Stimulated activated CD4-positive, alpha-beta T cell treated with anti-CD3 and anti-CD28 coated beads, Interleukin-2, amount 100 ng/mL, for 4 hours (primary cell): ENCODE measurements around the gene IYD.
A peak's percentile ranks its signal among the peaks of the same experiment; 100 is the strongest.

Experiments
- DNase-seq: peaks from one replicate; pipeline ENCODE4 v3.0.0-alpha.2; 2020; ENCODE audit warnings: low read depth

Gene IYD

DNA sequence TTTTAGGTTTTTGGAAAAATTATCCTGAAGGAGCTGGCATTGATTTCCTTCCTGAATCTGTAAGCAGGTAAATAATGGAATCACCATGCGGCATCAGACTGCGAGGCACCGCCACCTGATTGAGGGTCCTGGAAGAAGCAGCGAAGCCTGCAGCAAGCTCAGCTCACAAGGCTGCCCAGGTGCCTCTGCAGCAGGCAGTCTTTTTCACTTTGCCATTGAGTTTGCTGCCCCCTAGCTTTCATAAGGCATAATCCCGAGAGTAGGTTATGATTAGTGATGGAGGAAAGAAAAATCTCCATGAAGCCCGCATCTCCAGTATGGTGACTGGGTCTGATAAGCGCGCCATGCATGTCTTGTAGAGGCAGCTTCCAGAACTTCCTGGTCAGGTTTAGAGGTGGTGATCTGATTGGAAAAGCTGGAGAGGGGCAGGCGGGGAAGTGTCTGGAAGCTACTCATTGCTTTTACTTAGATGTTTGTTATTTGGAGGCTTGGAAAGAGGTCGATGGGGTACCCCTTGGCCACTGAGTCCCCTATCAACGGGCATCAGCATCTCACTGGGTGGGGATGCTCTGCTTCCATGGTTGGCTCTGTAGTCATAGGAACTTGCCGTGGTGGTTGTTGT lies 26.7 kb downstream of the IYD start:
- no peak for DNase-seq

- no peak for DNase-seq
Measured at GRCh38 chr6:150403458-150404246, 34.8 kb downstream of the IYD start.

GRCh38 chr6:150406948-150407347 lies 38.1 kb downstream of the IYD start:
- no peak for DNase-seq

DNA sequence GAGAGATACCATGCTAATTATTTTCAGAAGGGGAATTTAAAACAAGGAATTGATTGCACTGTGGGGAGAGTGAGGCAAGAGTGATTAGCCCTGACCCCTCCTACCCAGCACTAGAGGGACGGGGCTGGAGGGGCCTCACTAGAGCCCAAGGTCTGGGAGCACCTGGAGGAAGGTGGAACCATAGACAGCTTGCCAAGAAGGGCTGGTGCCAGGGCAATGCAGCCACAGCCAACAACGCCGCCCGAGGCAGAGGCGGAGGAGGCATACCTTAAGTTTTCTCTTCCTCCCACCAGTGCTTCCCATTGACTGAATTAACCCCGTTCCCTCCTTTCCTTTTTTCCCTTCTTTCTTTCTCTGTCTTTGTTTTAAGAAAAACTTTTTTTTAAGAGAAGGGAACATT lies 40.0 kb downstream of the IYD start:
- no peak for DNase-seq

DNA sequence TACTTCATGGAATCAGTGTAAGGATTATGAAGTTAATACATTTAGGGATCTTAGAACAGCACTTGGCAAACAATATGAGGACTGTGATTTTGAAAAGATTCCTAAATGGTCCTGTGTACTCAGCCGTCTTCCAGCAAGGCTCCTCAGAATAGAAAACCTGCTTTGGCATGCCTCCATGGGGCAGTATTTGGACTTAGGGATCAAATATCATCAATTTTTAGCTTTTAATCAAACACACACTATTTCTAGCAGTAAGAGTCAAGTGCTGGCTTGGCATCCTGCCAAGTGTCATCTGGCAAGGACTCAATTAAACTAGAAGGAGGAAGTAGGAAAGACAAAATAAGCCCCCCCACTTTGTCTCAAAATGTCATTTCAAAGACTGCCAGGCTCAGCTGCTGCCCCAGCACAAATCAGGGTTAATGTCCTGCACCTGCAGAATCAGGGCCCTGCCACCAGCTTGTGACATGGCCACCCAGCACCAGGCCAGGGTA lies 40.8 kb downstream of the IYD start:
- no peak for DNase-seq

DNA sequence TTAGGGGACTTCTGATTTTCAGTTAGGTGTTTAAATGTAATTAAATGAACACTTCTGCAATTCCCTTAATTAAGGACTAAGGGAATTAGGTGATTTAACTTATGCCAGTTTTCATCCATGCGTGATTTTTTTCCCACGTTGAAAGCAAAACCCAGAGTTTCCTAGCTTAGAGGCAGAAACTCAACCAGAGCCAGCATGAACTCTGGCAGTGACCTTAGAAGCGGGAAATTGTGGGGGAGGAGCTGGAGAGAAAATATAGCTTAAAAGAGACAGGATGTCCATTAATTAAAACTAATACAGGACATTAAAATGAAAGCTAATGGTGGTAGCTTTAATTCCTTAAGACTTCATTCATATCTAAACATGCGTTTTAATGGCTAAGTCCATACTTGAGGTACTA lies 41.6 kb downstream of the IYD start:
- DNase-seq: no peak

DNA sequence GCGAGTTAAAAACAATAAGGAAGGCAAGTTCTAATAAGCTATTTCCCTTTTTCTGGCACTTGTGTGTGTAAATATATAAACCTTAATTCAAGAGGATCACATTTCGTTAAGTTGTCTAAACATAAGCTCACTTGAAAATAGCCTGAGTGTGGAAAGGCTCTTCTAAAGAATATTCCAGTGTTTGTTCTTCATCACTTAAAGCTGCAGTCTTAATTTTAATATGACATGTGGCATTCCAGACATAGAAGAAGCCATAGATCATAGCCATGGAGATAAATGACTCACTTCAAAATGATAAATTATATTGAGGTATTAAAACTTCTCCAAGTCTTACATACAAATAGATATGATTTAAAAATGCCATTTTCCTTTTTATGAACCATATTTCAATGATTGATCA lies 42.1 kb downstream of the IYD start:
- DNase-seq: no peak

GRCh38 chr6:150412221-150412620 lies 43.4 kb downstream of the IYD start:
- no peak for DNase-seq

DNA sequence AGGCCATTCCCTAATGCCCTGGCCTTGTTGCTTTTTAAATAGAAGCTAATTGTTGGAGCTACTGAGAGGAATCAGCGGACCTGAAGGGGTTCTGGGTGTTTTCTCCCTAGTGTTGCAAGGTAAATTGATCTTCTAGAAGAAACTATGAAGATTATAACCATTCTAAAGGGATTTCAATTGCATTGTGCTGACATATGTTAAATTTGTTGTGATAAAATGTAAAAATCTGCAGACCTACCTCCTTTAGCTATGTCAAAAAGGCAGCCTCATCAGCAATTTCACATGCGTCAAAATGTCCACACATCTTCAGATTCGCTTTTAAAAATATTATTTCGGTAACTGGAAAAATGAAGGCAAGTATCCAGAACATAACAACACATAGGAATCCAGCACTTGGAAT lies 44.4 kb downstream of the IYD start:
- DNase-seq: no peak

- DNase-seq: no peak
Measured at GRCh38 chr6:150413781-150414281, 45.0 kb downstream of the IYD start.

DNA sequence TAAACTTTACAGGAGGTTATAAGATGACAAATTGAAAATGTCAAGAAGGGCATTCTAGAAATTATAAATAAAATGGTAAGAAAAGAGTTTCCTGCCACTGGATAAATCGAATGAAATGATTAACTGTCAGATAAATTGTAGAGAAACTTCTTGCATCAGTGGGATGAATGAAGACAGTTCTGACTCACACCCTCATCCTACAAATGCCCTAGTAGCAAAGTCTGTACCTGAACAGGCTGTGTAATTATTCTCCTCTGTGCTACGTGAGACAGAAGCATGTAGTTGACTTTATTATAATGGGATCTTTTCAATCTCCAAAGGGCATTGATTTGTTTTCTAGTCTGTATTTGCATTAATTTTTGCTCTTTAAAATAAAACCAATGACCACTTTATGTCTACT lies 47.3 kb downstream of the IYD start:
- DNase-seq: no peak

DNA sequence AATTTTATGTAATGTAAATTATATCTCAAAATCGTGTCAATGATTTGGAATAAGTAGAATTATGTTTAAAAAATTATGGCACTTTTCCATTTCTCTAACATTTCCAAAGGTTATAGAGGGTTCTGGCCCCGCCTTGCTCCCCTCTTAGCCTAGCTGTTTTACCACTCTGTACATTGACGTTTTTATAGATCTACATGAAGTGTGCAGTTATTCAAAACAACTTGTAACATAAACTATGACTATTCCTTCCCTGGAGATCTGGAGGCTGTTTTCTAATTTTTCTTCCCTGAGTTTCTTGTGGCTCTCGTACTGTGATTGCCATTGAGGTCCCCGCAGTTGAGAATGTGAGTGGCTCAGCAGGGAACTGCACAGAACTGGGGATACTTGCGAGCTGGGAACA lies 48.4 kb downstream of the IYD start:
- no peak for DNase-seq

DNA sequence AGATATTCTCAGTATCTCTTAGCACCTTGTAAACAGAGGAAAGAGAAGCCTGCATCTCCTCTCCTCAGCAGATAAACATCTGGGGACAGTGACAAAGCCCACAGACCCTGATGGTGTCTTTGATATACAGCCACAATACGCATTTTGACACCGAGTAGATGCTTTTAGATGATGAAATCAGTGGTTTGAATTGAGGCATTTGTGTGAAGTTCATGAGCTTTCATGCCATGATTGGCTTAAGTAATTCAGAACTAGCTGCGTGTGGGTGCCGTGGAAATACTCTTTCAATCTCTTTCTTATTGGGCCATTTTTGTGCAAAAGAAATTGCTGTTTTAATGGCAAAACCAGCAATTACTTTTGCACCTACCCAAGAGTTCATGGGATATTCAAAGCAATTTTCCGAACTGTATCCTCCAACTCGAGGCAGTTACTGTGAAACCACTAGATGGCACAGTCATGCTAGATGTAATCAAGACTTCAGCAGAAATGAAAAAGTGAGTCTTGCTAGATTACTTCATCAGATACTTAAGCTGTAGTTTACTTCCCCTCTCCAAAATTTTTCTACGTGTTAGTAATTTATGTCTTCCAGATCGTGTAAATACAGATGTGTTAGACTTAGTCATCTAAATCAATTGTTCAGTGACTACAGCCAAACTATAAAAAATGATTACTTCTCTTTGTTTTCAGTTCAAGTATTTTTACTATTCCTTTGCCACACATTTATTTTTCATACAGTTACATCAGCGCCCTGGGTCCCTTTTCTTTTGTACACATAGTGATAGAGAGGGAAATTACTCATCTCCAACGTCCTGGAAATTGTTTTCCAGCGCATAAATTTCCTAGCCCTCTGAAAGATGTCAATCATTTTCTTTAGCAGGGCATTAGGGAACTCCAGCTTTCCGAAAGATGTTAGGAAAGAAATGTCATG lies 49.4 kb downstream of the IYD start:
- DNase-seq: no peak

DNA sequence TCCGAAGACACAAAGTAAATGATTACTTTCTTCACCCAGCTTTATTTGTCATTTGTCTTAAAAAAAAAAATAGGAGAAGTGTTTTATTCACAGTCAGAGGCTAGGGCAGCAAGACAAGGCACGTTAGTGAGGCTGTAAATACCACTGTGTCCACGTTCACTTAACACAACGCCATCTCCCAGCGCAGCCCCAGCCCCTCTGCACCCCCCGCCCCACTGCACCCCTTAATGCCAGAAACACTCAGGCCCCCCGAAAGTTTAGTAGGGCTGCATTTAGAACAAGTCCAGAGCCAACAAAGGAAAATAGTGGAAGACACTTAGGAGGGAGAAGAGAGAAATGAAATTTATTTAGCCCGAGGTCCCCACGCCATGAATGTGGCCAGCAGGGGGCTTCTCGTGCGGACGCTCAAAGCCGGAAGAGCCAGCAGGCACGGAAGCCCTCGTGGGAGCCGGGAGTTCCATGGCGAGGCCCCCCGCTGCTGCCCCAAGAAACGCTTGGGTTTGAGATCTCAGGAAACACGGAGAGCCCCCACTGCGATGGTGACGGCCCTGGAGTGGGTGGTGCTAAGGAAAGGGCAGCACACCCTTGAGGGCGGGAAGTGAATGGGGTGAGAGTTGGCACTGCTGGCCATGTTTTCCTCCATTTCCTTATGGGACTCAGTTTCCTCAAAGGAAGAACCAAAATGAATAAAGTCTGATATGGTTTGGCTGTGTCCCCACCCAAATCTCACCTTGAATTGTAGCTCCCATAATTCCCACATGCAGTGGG lies 50.2 kb downstream of the IYD start:
- peak; percentile 18 for DNase-seq

DNA sequence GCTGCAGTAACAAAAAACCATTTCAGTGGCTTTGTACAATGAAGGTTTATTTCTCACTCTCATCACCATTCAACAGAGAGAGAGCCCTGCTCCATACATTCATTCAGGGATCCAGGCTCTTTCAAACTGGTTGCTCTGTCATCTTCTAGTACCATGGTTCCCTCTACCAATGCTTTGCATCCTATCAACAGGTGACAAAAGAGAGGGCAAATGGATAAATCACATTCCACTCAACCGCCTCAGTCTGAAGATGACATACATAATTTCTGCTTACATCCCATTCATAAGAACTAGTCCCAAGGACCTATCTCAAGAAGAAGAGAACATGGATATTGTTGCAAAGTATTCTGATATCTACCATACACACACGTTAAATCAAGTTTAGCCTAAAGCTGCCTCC lies 51.6 kb downstream of the IYD start:
- no peak for DNase-seq

DNA sequence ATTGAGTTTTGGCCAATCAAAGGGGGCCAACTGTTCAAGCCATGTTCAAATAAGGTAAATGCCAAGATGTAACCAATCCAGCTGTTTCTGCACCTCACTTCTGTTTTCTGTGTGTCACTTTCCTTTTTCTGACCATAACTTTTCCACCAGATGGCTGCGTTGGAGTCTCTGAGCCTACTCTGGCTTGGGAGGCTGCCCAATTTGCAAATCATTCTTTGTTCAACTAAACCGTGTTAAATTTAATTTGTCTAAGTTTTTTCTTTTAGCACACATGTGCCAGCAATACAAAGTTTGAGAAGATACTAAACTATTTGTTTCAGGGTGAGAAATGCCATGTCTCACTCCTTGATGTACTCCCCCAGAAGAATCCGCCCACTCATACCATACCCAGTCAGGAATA lies 52.1 kb downstream of the IYD start:
- DNase-seq: no peak

- DNase-seq: no peak
Measured at GRCh38 chr6:150425508-150425907, 56.7 kb downstream of the IYD start.

- DNase-seq: no peak
Measured at GRCh38 chr6:150426198-150426597, 57.4 kb downstream of the IYD start.

DNA sequence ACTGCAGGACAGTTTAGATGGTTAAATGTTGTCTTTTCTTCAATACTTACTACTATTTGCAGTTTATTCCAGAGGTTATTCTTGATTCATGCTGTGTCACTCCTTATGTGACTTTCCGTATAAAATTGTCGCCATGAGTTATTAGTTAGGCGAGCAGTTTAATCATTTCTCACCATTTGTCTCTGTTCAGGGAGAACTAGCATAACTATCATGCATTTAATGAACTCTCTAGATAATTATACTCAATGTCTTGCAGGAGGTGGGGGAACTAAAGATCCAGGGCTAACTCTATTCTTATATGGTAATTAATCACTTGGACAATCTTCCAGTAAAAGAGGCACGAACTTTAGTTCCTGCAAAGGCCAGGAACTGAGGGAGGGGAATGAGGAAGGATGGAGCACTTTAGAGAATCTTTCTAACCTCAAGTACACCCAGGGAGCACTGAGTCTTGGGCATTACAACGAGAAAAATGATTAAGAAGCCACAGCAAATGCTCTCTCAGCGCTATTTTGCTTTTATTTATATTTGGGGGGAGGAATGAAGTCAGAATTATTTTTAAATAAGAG lies 58.3 kb downstream of the IYD start:
- no peak for DNase-seq

- no peak for DNase-seq
Measured at GRCh38 chr6:150427843-150428242, 59.0 kb downstream of the IYD start.

DNA sequence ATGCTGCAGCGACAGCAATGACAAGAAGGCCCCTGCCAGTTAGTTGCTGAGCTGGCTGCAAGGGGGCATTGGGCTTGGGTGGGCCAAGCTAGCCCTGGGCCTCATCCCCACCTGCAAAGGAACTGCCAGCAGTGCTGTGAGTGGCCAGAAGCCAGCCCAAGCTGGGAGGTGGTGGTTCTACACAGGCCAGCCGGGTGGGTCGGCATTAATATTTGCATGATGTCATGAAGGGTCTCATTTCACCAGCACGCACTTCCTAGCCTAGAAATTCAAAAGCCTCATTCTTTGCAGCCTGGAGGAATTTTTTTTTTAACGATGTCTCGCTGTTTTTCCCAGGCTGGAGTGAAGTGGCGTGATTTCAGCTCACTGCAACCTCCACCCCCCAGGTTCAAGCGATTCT lies 62.0 kb downstream of the IYD start:
- DNase-seq: no peak
